Activated CD8-positive, alpha-beta T cell treated with anti-CD3 and anti-CD28 coated beads for 36 hours (primary cell): ENCODE measurements around the gene OR10K2. TPM values are rescaled to one million over a fixed set of nuclear protein-coding genes. Genes with fewer than 3 reads are reported as not detected.

Experiments
- ATAC-seq: fragments of 200-7000 bp; cut with Tn5 transposase; one replicate; pipeline ENCODE4 v1.10.0; 2021; ENCODE audit warnings: mild to moderate bottlenecking, moderate library complexity
- CTCF ChIA-PET: fragments of 350-600 bp; sonication (Branson Sonifier 250); formaldehyde crosslinking; loops from one replicate; lab custom pipeline; 2021; ENCODE audit warnings: antibody characterized with exemption; lab: Charles Lee
- POLR2A ChIA-PET: fragments of 350-600 bp; sonication (Branson Sonifier 250); formaldehyde crosslinking; loops from one replicate; lab custom pipeline; 2021; ENCODE audit warnings: antibody characterized with exemption; lab: Charles Lee
- DNase-seq: peaks from one replicate; pipeline ENCODE4 v3.0.0-alpha.2; 2020
- H3K27ac Mint-ChIP-seq: one replicate; pipeline ENCODE4 v1.8.0; 2021; ENCODE audit warnings: mild to moderate bottlenecking, mixed read lengths
- H3K27me3 Mint-ChIP-seq: one replicate; pipeline ENCODE4 v1.8.0; 2021; ENCODE audit warnings: mixed read lengths
- H3K36me3 Mint-ChIP-seq: one replicate; pipeline ENCODE4 v1.8.0; 2021; ENCODE audit warnings: low read depth, mixed read lengths
- H3K4me1 Mint-ChIP-seq: one replicate; pipeline ENCODE4 v1.8.0; 2021; ENCODE audit warnings: low read depth, mixed read lengths
- H3K4me3 Mint-ChIP-seq: one replicate; pipeline ENCODE4 v1.8.0; 2021; ENCODE audit warnings: mild to moderate bottlenecking, moderate library complexity, mixed read lengths
- H3K9me3 Mint-ChIP-seq: one replicate; pipeline ENCODE4 v1.8.0; 2021; ENCODE audit warnings: mixed read lengths
- intact Hi-C: fragments of 100-400 bp; cut with micrococcal nuclease; formaldehyde crosslinking; loops from one replicate; pipeline ENCODE4 v1.10.0; 2022
- total RNA-seq, 2 experiments: library from RNA; stranded (reverse); gene quantifications; one replicate each; pipeline ENCODE4 v1.2.3, GENCODE V29; 2021
- TF ChIP-seq, protein P1 (sequence below): fragments of 200-600 bp; IDR thresholded peaks from one replicate; pipeline ENCODE4 v1.8.0; 2022; ENCODE audit warnings: antibody characterized with exemption, mild to moderate bottlenecking

The OR10K2 gene
- total RNA-seq, 2 experiments from 2014 or later = not detected

DNA sequence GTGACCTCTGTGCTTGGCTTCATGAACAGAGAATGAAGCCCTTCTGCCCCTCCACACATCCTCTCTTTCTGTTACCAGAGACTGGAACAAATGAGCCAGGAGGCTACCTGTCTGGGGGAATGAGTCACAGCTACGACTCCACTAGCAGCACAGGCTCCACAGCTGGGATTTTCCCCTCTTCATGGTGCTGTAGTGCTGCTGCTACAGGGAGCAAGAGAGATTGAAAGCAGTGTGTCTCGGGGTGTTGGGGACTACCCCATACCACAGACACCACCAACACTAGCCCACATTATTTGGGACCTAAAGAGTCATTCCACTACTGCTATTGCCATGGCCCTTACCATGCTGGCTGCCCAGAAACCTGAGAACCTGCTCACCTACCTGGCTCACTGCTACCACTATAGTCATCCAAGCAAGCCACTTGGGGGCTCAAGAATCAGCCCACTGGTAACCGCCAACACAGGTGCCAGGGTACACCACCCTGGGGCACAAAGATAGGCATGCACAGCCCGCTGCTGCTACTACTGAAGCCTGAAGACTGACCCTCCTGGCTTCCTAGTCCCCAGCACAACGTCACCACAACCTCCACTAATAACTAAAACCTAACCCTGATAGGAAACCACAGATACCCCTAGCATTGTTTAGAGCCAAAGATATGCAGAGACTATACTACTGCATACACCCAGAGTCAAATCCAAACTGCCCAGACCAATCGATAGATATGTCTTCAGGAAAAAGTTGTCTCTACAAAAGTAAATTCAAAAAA is 54.7 kb downstream of the OR10K2 start:
- ATAC-seq = peak; percentile 99
- ChIA-PET CTCF (no interaction called here), POLR2A (no interaction called here)
- peak; percentile 74 for DNase-seq
- TF ChIP-seq, protein P1, sequence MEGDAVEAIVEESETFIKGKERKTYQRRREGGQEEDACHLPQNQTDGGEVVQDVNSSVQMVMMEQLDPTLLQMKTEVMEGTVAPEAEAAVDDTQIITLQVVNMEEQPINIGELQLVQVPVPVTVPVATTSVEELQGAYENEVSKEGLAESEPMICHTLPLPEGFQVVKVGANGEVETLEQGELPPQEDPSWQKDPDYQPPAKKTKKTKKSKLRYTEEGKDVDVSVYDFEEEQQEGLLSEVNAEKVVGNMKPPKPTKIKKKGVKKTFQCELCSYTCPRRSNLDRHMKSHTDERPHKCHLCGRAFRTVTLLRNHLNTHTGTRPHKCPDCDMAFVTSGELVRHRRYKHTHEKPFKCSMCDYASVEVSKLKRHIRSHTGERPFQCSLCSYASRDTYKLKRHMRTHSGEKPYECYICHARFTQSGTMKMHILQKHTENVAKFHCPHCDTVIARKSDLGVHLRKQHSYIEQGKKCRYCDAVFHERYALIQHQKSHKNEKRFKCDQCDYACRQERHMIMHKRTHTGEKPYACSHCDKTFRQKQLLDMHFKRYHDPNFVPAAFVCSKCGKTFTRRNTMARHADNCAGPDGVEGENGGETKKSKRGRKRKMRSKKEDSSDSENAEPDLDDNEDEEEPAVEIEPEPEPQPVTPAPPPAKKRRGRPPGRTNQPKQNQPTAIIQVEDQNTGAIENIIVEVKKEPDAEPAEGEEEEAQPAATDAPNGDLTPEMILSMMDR = no peak
- Mint-ChIP-seq H3K27ac (no peak overlapping the region), H3K9me3 (peaks cover 12% of the 10 kb centered on the region), H3K4me1 (peaks cover 10% of the 10 kb centered on the region), H3K4me3 (no peak overlapping the region), H3K27me3 (peaks cover 14% of the 10 kb centered on the region), H3K36me3 (peaks cover 1% of the 10 kb centered on the region)
- intact Hi-C loops = no loop called here

Other genes starting within 250 kb of the OR10K2 start
- not detected for gene CD1D, start 245.3 kb downstream of the OR10K2 start, total RNA-seq
- under 1 TPM in 1 of 2 experiments, not detected in 1; 0.16 TPM for gene CD1A, start 171.8 kb downstream of the OR10K2 start, total RNA-seq
- gene CD1C, start 136.3 kb downstream of the OR10K2 start, total RNA-seq = under 1 TPM; 0.25 to 0.65 TPM
- gene CD1B, start 94.7 kb downstream of the OR10K2 start, total RNA-seq = not detected
- not detected for gene CD1E, start 72.3 kb downstream of the OR10K2 start, total RNA-seq
- gene OR10T2, start 26.8 kb downstream of the OR10K2 start, total RNA-seq = not detected
- gene OR10K1, start 35.6 kb upstream of the OR10K2 start, total RNA-seq = not detected
- not detected for gene OR10R2, start 46.0 kb upstream of the OR10K2 start, total RNA-seq
- not detected for gene OR6Y1, start 128.2 kb upstream of the OR10K2 start, total RNA-seq
- gene OR6P1, start 144.3 kb upstream of the OR10K2 start, total RNA-seq = not detected
- gene OR10X1, start 153.7 kb upstream of the OR10K2 start, total RNA-seq = not detected
- not detected for gene OR10Z1, start 179.0 kb upstream of the OR10K2 start, total RNA-seq